K562 treated with DMSO at 1 percent for 24 hours (cell line): ENCODE measurements around the gene ANKRD55. TPM values are rescaled to one million over a fixed set of nuclear protein-coding genes. Genes with fewer than 3 reads are reported as not detected.

Experiments used
- total RNA-seq: library from RNA; unstranded; fragments of 300-600 nt; gene quantifications from 2 replicates; pipeline ENCODE4 v1.2.3, GENCODE V29; 2022; ENCODE audit warnings: low read depth; ENCODE audit not compliant: insufficient read depth

The ANKRD55 gene
- total RNA-seq = 4.5 and 4.9 TPM in 2 replicates

GRCh38 chr5:56233230-56233629 lies at the start of gene ANKRD55:
Gene ANKRD55, minus strand, starts transcription at chr5:56233330. Its CDS starts 417 bp downstream, at chr5:56232913.

Other genes with a start within 250 kb of the ANKRD55 start
- gene IL6ST, start 238.4 kb downstream of the ANKRD55 start, total RNA-seq = 6.2 and 8.2 TPM in 2 replicates